Activated CD4-positive, alpha-beta T cell treated with anti-CD3 and anti-CD28 coated beads for 48 hours (primary cell): Measurements from ENCODE around the gene SPR.

Source experiments
- DNase-seq: peaks from one replicate; pipeline ENCODE4 v3.0.0-alpha.2; 2020

Gene SPR

DNA sequence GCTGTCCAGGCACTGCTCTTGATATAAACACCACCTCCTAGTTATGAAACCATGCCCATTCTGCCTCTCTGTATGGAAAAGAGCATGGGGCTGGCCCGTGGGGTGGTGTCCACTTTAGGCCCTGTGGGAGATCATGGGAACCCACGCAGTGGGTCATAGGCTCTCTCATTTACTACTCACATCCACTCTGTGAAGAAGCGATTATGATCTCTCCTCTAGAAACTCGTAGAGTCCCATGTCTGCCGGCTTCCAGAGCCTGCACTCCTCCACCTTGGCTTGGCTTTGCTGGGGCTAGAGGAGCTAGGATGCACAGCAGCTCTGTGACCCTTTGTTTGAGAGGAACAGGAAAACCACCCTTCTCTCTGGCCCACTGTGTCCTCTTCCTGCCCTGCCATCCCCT is 46.0 kb downstream of the SPR start:
- no peak for DNase-seq

DNA sequence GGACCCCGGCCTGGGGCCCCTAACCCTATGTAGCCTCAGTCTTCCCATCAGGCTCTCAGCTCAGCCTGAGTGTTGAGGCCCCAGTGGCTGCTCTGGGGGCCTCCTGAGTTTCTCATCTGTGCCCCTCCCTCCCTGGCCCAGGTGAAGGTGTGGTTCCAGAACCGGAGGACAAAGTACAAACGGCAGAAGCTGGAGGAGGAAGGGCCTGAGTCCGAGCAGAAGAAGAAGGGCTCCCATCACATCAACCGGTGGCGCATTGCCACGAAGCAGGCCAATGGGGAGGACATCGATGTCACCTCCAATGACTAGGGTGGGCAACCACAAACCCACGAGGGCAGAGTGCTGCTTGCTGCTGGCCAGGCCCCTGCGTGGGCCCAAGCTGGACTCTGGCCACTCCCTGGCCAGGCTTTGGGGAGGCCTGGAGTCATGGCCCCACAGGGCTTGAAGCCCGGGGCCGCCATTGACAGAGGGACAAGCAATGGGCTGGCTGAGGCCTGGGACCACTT is 46.5 kb downstream of the SPR start:
- no peak for DNase-seq

DNA sequence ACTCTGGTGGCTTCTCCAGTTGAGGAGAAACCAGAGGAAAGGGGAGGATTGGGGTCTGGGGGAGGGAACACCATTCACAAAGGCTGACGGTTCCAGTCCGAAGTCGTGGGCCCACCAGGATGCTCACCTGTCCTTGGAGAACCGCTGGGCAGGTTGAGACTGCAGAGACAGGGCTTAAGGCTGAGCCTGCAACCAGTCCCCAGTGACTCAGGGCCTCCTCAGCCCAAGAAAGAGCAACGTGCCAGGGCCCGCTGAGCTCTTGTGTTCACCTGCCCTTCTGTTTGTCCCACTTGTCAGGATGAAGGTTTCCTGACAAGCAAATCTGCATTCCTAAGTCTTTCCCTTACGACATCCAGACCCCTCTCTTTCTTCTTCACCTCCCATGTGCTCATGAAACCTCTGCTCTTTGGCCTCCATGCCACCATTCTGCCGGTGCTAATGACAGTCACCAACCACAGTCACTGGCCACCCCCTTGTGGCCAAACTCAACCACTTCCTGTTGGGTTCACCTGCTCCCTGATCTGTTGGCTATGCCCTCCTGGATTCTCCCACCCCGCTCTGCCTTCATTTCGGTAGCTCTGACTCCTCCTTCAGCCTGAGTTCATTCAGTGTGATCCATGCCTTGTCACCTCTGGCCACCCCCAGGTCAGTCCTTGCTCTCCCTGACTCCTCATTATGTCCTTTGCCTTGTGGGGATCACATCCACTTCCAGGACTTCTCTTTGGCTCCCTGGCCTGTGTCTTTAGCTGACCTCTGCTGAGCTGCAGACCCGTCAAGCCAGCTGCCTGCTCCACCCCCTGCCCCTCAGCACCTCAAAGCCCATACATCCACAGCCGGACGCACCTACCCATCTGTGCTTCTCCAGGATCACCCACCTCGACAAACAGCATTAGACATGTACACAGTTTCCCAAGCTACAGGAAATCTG is 47.7 kb downstream of the SPR start:
- DNase-seq, result no peak

DNA sequence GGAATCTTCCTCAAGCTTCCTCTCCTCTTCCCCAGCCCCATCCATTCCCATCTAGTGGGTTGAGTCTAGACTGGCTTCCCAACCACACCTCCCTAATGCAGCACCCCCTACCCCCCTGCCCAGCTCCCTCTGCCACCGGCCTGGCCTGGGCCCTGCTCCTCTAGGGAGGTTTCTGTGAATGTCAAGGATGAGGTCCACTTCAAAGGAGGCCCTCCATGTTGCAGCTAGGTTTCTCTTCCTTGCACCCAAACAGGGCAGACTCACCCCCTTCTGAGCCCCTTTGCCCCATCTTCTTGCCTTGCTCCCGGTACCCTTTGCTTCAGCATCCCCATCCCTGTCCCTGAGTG is 48.4 kb downstream of the SPR start:
- no peak for DNase-seq

DNA sequence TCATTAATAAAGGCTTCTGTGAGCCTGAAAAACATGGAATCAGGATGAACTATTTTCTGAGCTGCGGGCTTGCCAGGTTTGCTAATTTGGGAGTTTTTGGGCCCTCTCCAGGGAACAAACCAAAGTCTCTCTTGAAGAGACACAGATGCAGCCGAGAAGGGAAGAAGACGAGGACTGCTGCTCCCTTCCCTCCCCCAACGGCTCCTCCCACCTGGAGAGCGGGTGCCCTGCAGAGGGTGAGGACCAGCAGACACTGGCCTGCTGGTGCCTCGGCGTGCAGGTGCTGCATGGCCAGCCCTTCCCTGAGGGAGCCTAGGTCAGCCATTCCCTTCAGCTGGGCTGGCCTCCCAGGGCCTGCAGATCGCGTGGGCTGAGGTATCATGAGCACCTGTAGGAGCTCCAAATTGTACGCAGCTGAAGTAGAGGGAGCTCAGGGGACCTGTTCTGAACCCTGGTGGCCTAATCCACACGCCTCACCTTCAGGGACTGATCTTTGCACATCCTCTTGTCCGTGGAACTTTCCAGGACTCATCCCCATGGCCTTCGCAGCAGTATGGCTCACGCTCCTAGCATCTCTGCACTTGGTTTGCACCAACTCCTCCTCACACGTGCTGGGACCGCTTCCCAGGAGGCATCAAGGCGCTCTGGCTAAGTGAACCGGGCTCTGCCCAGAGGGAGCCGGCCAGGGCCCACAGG is 49.6 kb downstream of the SPR start:
- DNase-seq, result no peak

DNA sequence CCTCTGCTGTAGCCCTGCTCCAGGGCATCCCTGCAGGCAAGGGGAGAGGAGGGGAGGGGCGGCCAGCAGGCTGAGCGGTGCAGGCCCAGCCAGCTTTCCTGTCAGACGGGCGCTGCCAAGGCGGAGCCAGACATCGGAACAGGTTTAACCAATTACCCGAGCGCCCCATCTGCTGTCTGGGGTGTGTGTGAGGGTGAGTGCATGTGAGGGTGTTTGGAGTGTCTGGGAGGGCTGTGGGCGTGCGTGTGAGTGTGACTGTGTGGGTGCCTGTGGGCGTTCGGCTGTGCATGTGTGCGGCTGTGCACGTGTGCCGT is 50.1 kb downstream of the SPR start:
- no peak for DNase-seq

DNA sequence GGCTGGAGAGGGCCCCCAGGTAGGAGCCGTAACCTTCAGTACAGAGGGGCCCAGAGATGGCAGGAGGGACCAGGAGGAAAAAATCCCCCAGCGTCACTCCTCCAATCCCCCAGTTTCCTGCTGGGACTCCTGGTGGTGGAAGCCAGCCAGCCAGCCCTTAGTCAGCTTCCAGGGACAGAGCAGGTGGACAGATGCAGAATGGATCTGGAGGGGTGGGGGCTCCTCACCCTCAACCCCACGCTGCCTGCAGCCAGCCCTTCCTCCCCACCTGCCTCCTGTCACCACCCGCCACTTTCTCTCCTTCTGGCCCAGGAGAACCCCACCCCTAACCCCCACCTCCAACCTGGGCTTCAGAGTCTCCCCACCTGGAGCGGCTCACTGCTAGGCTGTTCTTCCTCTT is 51.2 kb downstream of the SPR start:
- DNase-seq, result no peak

DNA sequence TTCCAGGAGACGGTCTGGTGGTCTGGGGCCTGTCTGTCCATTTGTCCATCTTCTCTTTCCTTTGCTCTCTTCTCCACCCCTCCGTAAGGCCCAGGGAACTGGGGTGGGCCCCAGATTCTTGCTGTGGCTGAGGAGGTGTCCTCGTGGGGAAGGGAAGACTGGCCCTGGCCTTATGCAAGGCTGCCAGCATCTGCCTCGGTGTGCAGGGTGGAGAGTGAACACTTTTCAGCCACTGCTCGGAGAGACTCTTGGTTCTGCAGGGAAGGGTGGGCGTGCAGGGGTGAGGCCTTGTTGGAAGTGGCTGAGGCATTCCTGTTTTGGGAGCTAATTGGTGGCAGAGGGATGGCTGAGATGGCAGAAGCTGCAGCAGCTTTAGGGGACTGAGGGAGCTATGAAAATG is 53.2 kb downstream of the SPR start:
- no peak for DNase-seq

DNA sequence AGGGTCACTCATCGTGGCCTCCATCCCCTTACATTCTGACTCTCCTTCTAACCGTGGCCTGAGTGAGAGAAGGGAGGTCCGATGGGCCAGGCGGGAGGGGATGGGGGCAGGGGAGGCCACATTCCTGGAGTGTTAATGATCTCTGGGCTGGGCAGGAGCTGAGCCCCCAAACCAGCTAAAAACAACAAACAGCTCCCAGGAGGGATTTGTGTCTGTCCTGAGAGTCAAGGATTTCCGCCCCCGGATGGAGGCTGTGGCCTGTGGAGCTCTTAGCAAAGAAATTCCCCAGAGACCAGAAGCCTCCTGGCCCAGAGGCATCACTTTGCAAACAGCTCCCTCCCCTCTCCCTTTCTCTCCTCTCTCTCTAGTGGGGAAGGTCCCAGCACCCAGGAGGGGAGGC is 53.6 kb downstream of the SPR start:
- no peak for DNase-seq
